ENCODE results near the gene ALOX15. TPM values are rescaled to one million over a fixed set of nuclear protein-coding genes. Genes with fewer than 3 reads are reported as not detected.

Gene ALOX15
- total RNA-seq, 1 donor from 2014 or later, result not detected

DNA sequence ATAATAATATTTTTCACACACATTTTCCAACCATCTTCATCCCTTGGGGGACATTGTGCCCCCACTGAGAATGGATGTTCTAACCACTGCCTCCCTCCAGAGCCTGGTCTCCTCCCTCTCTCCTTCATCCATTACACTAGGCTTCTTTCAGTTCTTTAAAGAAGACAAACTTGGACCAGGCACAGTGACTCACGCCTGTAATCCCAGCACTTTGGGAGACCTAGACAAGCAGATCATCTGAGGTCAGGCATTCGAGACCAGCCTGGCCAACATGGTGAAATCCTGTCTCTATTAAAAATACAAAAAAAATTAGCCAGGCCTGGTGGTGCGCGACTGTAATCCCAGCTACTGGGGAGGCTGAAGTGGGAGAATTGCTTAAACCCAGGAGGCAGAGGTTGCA is 6.5 kb downstream of the ALOX15 start:
- no peak for FAIRE-seq
- no peak for DNase-seq (ENCODE audit: low read depth)

DNA sequence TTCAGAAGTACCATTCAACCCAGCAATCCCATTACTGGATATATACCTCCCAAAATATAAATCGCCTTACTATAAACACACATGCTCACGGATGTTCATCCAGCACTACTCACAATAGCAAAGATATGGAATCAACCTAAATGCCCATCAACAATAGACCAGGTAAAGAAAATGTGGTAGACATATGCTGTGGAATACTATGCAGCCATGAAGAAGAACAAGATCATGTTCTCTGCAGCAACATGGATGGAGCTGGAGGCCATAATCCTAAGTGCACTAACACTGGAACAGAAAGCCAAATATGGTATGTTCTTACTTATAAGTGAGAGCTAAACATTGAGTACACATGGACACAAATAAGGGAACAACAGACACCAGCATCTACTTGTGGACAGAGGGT is 7.8 kb downstream of the ALOX15 start:
- H3K4me3 ChIP-seq (ENCODE audit: low read depth, low read length), result no peak overlapping the region
- TF ChIP-seq, protein P1, sequence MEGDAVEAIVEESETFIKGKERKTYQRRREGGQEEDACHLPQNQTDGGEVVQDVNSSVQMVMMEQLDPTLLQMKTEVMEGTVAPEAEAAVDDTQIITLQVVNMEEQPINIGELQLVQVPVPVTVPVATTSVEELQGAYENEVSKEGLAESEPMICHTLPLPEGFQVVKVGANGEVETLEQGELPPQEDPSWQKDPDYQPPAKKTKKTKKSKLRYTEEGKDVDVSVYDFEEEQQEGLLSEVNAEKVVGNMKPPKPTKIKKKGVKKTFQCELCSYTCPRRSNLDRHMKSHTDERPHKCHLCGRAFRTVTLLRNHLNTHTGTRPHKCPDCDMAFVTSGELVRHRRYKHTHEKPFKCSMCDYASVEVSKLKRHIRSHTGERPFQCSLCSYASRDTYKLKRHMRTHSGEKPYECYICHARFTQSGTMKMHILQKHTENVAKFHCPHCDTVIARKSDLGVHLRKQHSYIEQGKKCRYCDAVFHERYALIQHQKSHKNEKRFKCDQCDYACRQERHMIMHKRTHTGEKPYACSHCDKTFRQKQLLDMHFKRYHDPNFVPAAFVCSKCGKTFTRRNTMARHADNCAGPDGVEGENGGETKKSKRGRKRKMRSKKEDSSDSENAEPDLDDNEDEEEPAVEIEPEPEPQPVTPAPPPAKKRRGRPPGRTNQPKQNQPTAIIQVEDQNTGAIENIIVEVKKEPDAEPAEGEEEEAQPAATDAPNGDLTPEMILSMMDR (IDR thresholded peaks at IDR 0.05; ENCODE audit: insufficient read depth, low read length, severe bottlenecking), result no peak
- H3K36me3 ChIP-seq (ENCODE audit: control insufficient read depth, insufficient read depth, low read length), result no peaks in the 10 kb centered on the region
- H3K27me3 ChIP-seq (ENCODE audit: control insufficient read depth, insufficient read depth, low read length), result peaks cover 14% of the 10 kb centered on the region
- no peak for FAIRE-seq
- no peak for DNase-seq (ENCODE audit: low read depth)

More for the DNA sequence above, 6.5 kb downstream of the ALOX15 start:
- TF ChIP-seq, protein P1 (IDR thresholded peaks at IDR 0.05; ENCODE audit: insufficient read depth, low read length, severe bottlenecking), result no peak
- H3K4me3 ChIP-seq (ENCODE audit: low read depth, low read length), result no peak overlapping the region
- H3K36me3 ChIP-seq (ENCODE audit: control insufficient read depth, insufficient read depth, low read length), result no peaks in the 10 kb centered on the region
- H3K27me3 ChIP-seq (ENCODE audit: control insufficient read depth, insufficient read depth, low read length), result peaks cover 17% of the 10 kb centered on the region

GRCh38 chr17:4632581-4632920 is 8.9 kb downstream of the ALOX15 start:
- Histone ChIP-seq H3K4me3 (ENCODE audit: low read depth, low read length) (no peak overlapping the region), H3K27me3 (ENCODE audit: control insufficient read depth, insufficient read depth, low read length) (peaks cover 12% of the 10 kb centered on the region), H3K36me3 (ENCODE audit: control insufficient read depth, insufficient read depth, low read length) (no peaks in the 10 kb centered on the region)
- TF ChIP-seq, protein P1 (IDR thresholded peaks at IDR 0.05; ENCODE audit: insufficient read depth, low read length, severe bottlenecking), result no peak
- FAIRE-seq (no peak), DNase-seq (ENCODE audit: low read depth) (no peak)

DNA sequence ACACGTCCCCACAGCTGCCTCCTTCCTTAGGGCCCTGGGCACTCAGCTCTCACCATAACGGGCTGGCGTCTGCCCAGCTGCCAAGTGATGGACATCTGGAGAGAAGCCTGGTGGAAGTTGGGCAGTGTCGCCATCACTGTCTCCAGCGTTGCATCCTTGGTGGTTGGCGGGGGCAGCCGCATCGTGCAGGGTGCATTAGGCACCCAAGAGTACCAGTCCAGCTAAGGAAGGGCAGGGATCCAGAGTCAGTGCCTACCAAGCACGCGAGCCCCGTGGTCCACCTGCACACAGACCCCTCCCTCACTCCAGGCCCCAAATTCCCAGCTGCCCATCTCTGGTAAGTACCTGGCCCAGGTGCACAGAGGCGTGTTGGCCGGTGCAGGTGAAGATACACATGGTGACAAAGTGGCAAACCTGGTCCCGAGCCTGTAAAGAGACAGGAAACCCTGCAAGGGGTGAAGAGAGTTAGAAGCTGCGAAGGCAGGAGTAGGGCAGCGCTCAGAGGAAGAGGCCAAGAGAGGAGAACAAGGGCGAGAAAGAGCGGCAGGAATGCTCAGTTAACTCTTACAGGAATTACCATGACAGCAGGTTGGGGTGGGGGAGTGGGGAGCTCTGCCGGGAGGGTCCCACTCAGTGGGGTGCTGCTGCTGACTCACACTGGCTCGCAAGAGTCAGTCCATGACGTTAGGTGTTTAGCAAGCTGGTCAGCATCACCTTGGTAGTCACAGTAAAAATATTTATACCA is 9.5 kb downstream of the ALOX15 start:
- FAIRE-seq, result no peak
- H3K27me3 ChIP-seq (ENCODE audit: control insufficient read depth, insufficient read depth, low read length), result peaks cover 9% of the 10 kb centered on the region

DNA sequence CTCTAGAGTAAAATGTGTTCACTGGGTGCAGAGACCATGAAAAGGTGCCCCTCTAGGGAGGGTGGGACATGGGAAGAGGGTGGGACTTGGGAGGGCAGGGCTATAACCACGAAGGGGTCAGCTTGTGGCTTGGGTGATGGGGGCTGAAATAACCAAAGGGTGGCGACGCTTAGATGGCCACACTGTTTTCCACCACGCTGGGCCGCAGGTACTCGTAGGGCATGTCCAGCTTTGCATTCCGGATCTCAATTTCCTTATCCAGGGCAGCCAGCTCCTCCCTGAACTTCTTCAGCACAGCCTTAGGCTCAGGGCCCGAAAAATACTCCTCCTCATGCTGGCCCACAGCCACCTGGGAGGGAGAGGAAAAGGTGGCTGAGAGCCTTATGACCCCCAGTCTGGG is 10.0 kb downstream of the ALOX15 start:
- no peaks in the 10 kb centered on the region for H3K36me3 ChIP-seq (ENCODE audit: control insufficient read depth, insufficient read depth, low read length)
- H3K27me3 ChIP-seq (ENCODE audit: control insufficient read depth, insufficient read depth, low read length), result peaks cover 6% of the 10 kb centered on the region
- H3K4me3 ChIP-seq (ENCODE audit: low read depth, low read length), result no peak overlapping the region
- DNase-seq (ENCODE audit: low read depth) (no peak), FAIRE-seq (no peak)
- TF ChIP-seq, protein P1 (IDR thresholded peaks at IDR 0.05; ENCODE audit: insufficient read depth, low read length, severe bottlenecking), result no peak

More for the DNA sequence above, 9.5 kb downstream of the ALOX15 start:
- H3K4me3 ChIP-seq (ENCODE audit: low read depth, low read length), result no peak overlapping the region
- no peaks in the 10 kb centered on the region for H3K36me3 ChIP-seq (ENCODE audit: control insufficient read depth, insufficient read depth, low read length)
- TF ChIP-seq, protein P1 (IDR thresholded peaks at IDR 0.05; ENCODE audit: insufficient read depth, low read length, severe bottlenecking), result no peak
- DNase-seq (ENCODE audit: low read depth), result peak; percentile 5
